A673 (cell line): ENCODE measurements around the gene HLCS. TPM values are rescaled to one million over a fixed set of nuclear protein-coding genes. Genes with fewer than 3 reads are reported as not detected.

ENCODE experiments used
- BruUV-seq: library from RNA; stranded (reverse); fragments of 400-500 nt; replicated peaks from 2 replicates; lab custom pipeline; 2021; lab: Mats Ljungman, UMichigan
- CTCF ChIA-PET: fragments of 300-600 bp; sonication (Branson Sonifier 250); formaldehyde crosslinking; loops from one replicate; lab custom pipeline; 2022; ENCODE audit warnings: antibody characterized with exemption; lab: Charles Lee
- POLR2A ChIA-PET: fragments of 300-600 bp; sonication (Branson Sonifier 250); formaldehyde crosslinking; loops from one replicate; lab custom pipeline; 2022; ENCODE audit warnings: antibody characterized with exemption; ENCODE audit not compliant: low non-redundant PET; lab: Charles Lee
- DNase-seq: peaks from one replicate; pipeline ENCODE4 v3.0.0-alpha.2; 2015; ENCODE audit warnings: low spot score
- H3K27ac ChIP-seq: fragments of 200-600 bp; sonication (generic); 2 replicates; pipeline ENCODE4 v1.5.1; 2016; ENCODE audit warnings: mixed run types, low read depth, mild to moderate bottlenecking, mixed read lengths, antibody characterized with exemption, low read length; ENCODE audit not compliant: poor library complexity, severe bottlenecking
- H3K27me3 ChIP-seq: fragments of 200-600 bp; sonication (generic); replicated peaks from 2 replicates; pipeline ENCODE4 v1.6.1; 2017; ENCODE audit warnings: mixed run types, low read depth, mild to moderate bottlenecking, mixed read lengths, antibody characterized with exemption, low read length; ENCODE audit not compliant: insufficient read depth, poor library complexity
- H3K36me3 ChIP-seq: fragments of 200-600 bp; sonication (generic); 2 replicates; pipeline ENCODE4 v1.6.1; 2016; ENCODE audit warnings: mixed run types, mild to moderate bottlenecking, mixed read lengths, antibody characterized with exemption, low read length; ENCODE audit not compliant: insufficient read depth, poor library complexity, severe bottlenecking
- H3K4me1 ChIP-seq: fragments of 200-600 bp; sonication (generic); 2 replicates; pipeline ENCODE4 v1.6.1; 2017; ENCODE audit warnings: mixed run types, mild to moderate bottlenecking, mixed read lengths, antibody characterized with exemption, low read length; ENCODE audit not compliant: insufficient read depth, poor library complexity, severe bottlenecking
- H3K4me3 ChIP-seq: fragments of 200-600 bp; sonication (generic); 2 replicates; pipeline ENCODE4 v1.5.1; 2016; ENCODE audit warnings: low read depth, mixed run types, mild to moderate bottlenecking, mixed read lengths, low read length; ENCODE audit not compliant: poor library complexity, severe bottlenecking
- H3K9me3 ChIP-seq: fragments of 200-600 bp; sonication (generic); 2 replicates; pipeline ENCODE4 v1.6.1; 2016; ENCODE audit warnings: mixed run types, low read depth, mild to moderate bottlenecking, mixed read lengths, antibody characterized with exemption, low read length; ENCODE audit not compliant: poor library complexity, severe bottlenecking
- CTCF ChIP-seq: fragments of 300-800, 200-600 bp; sonication (generic); conservative IDR thresholded peaks from 2 replicates; pipeline ENCODE4 v1.5.1; 2017; ENCODE audit warnings: low read depth, mild to moderate bottlenecking, antibody characterized with exemption, low read length, moderate library complexity, mixed read lengths
- EZH2 ChIP-seq: fragments of 200-600 bp; sonication (generic); IDR thresholded peaks from 2 replicates; pipeline ENCODE4 v1.6.1; 2017; ENCODE audit warnings: borderline replicate concordance, low read depth, mild to moderate bottlenecking, mixed read lengths, antibody characterized with exemption, low read length; ENCODE audit not compliant: poor library complexity, severe bottlenecking
- intact Hi-C: fragments of 100-400 bp; cut with micrococcal nuclease; formaldehyde crosslinking; loops from one replicate; pipeline ENCODE4 v1.10.0; 2022; ENCODE audit not compliant: unreplicated experiment
- total RNA-seq: library from RNA; stranded (reverse); gene quantifications from 2 replicates; pipeline ENCODE4 v1.2.3, GENCODE V29; 2021

Gene HLCS
- total RNA-seq, 1 experiment from 2014 or later = 15.3 TPM

DNA sequence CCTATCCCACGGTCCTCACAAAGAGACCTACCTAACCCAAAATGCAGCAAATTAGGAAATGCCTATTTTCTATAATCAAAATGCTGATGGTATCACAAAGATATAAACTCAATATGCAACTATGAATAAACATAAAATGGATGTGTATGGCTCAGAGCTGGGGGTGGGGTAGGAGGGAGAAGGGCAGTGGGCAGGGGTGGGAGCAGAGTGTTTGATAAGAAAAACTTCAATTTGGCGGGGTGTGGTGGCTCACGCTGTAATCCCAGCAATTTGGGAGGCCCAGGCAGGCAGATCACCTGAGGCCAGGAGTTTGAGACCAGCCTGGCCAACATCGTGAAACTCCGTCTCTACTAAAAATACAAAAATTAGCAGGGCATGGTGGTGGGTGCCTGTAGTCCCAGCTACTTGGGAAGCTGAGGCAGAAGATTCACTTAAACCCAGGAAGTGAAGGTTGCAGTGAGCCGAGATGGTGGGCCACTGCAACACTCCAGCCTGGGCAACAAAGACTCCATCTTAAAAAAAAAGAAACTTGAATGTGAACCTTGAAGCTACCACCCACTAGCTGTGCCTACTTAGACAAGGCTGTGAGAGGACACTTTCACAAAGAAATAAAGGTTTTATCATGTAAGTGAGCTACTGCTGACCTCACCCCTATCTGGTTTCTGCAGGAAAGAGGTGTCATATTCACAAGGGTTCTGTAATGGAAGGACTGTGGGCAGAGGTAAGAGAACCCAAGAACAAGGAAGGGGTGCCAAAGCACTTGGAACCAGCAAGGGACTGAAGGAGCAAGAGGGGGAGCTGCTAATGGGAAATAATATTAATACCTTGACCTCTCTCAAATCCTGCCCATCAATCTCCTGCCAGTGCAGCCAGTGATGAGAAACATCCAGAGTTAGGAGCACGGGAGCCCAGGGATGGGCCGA is 53.0 kb downstream of the HLCS start:
- intact Hi-C loops = no loop called here
- POLR2A ChIA-PET = no interaction called here

GRCh38 chr21:36910581-36911307 is 55.7 kb downstream of the HLCS start:
- intact Hi-C loops = no loop called here
- TF ChIP-seq CTCF (no peak), EZH2 (no peak)
- ChIA-PET CTCF (interaction anchor here (0.5 kb wide), 1 partner anchor 266 kb away, joined by 3 read pairs; no protein-coding TSS in a partner anchor), POLR2A (no interaction called here)
- H3K36me3 ChIP-seq = no peaks in the 10 kb centered on the region
- H3K9me3 ChIP-seq = no peaks in the 10 kb centered on the region
- no TSS peak for BruUV-seq
- no peak for DNase-seq
- peak overlapping the region; percentile 86 for H3K27ac ChIP-seq
- H3K4me1 ChIP-seq = peaks cover 26% of the 10 kb centered on the region
- H3K27me3 ChIP-seq = no peaks in the 10 kb centered on the region
- H3K4me3 ChIP-seq = no peak overlapping the region

More for the DNA sequence above, 53.0 kb downstream of the HLCS start:
- Histone ChIP-seq H3K27ac (no peak overlapping the region), H3K27me3 (no peaks in the 10 kb centered on the region), H3K4me3 (no peak overlapping the region), H3K9me3 (no peaks in the 10 kb centered on the region), H3K4me1 (peaks cover 32% of the 10 kb centered on the region), H3K36me3 (no peaks in the 10 kb centered on the region)
- no TSS peak for BruUV-seq
- CTCF ChIA-PET = no interaction called here
- TF ChIP-seq CTCF (no peak), EZH2 (no peak)
- DNase-seq = no peak

- TF ChIP-seq CTCF (no peak), EZH2 (no peak)
- intact Hi-C loops = no loop called here
- Histone ChIP-seq H3K4me1 (peaks cover 26% of the 10 kb centered on the region), H3K36me3 (no peaks in the 10 kb centered on the region), H3K9me3 (no peaks in the 10 kb centered on the region), H3K4me3 (no peak overlapping the region), H3K27me3 (no peaks in the 10 kb centered on the region), H3K27ac (peak overlapping the region; percentile 86)
- CTCF ChIA-PET = no interaction called here
- peak; percentile 89 for DNase-seq
- POLR2A ChIA-PET = no interaction called here
- no TSS peak for BruUV-seq
These were observed 56.4 kb downstream of the HLCS start for GRCh38 chr21:36909901-36910561.
